Amygdala (tissue), 56 donors: ENCODE results near the gene GDAP1L1.

Source experiments
- DNase-seq, 56 donors: peaks; one replicate each; lab custom pipeline; 2025; lab: John Stamatoyannopoulos, UW

GDAP1L1 gene

GRCh38 chr20:44251284-44251683, 4.2 kb downstream of the GDAP1L1 start:
- DNase-seq, result no peak

DNA sequence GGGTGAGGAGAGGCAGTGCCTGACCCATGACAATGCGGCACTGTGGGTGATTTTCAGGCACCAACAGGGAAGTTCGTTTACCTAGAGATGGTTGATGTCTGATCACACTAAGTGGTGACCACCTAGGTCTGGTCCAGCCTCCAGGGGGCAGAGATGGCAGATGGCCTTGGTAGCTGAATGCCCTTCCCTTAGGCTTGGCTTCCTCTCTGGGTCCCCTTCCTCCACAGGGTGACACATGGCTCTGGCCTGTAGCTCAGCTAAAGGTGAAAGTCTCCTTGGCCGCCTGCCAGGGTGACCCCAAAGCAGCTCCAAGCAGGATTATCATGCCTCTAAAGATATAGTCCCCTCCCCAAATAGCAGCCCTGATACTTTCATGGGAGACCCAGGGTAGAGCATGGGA, 6.4 kb downstream of the GDAP1L1 start:
- no peak for DNase-seq

DNA sequence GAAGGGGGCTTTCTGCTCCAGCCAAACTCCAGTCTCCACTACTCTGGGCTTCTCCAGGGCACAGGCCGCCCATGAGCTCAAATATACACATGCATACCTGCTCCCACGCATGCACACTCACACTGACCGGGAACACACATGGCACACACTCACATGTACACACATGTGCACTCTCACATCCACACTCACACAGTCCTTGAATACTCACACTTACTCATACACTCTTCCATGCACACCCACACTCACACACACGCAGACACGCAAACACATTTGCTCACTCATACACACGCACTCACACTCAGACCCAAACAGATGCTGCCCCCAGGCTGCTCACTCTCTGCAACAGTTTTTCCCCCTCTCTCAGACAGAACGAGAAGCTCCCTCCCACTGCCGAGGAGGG, 7.0 kb downstream of the GDAP1L1 start:
- DNase-seq, result peak in 1 of 56 donors; percentile 3

GRCh38 chr20:44255942-44256341, 8.8 kb downstream of the GDAP1L1 start:
- DNase-seq, result no peak

GRCh38 chr20:44256961-44257360, 9.9 kb downstream of the GDAP1L1 start:
- no peak for DNase-seq

- no peak for DNase-seq
These were observed 11.2 kb downstream of the GDAP1L1 start for GRCh38 chr20:44258226-44258890.

GRCh38 chr20:44264287-44264686, 17.2 kb downstream of the GDAP1L1 start:
- DNase-seq, result no peak

DNA sequence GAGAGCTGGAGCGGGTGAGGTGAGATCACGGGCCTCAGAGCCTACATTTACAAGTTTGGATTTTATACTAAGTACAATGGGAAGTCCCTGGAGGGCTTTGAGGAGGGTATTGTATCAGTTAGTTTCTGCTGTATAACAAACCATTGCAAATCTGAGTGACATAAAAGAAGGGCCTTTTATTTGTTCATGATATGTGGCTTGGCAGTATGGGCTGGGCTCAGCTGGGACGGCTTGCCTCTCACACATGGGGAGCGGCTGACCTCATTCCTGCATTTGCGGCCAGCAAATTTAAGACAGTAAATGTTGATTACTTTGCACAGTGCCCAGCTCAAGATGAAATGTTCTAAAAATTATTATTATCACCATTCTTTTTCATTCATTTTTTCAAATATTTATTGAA, 21.7 kb downstream of the GDAP1L1 start:
- no peak for DNase-seq

GRCh38 chr20:44271915-44272663, 25.0 kb downstream of the GDAP1L1 start:
- no peak for DNase-seq

DNA sequence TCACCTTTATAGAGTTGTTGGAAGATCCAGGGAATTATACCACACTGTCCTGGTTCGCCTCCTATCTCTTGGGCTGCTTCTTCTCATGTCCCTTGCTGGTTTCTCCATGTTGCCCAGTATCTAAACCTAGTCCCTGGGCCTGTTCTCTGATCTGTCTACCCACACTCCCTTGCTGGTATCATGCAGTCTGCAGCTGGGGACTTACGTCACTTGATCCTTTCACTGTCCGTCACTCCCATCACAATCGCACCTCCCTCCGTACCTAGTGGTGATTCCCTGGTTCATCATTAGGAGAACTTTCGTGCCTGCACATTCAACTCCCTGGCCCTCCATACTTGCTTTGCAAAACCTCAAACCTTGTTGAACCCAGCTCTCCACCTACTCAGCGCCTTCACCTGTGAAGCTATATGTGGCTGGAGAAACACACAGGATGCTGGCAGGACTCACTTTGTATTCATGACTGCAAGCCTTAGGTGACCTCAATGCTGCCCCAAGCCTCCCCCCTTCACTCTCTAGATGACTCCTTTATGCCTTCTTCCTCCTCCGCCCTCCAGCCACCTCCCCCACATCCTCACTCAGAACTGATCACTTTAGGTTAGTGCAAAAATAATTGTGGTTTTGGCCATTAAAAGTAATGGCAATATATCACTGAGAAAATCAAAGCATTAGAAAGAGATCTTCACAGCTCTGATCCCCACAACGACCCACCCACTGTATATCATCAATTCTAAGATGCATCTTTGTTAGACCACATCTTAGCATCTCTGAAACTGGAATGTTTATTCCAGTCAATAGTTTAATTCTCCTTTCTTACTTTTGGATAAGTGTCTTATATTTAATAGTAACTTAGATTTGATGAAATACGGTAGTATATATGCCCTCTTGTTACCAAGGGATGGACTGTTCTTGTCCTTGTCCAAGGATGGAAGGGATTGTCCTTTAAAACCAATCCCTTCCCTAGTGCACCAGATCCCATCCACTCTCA, 26.4 kb downstream of the GDAP1L1 start:
- DNase-seq, result no peak

- DNase-seq, result no peak
These were observed 27.4 kb downstream of the GDAP1L1 start for GRCh38 chr20:44274303-44275017.

DNA sequence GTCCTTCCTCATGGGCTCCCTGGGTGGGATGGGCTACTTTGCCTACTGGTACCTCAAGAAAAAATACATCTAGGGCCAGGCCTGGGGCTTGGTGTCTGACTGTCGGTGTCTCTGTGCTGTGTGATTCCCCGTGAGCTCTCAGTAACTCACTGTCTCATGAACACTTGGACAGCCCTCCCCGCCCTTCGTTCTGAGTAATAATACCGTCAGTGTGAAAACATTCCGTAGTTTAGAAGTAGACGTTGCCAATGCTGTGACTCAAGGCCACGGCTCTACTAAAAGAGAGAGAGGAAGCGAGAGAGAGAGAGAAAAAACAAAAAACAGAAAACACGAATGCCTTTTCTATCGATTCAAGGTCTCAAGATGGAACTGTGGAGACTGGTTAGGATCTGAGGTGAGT, 32.1 kb downstream of the GDAP1L1 start:
- peak in 1 of 56 donors; percentile 8 for DNase-seq

DNA sequence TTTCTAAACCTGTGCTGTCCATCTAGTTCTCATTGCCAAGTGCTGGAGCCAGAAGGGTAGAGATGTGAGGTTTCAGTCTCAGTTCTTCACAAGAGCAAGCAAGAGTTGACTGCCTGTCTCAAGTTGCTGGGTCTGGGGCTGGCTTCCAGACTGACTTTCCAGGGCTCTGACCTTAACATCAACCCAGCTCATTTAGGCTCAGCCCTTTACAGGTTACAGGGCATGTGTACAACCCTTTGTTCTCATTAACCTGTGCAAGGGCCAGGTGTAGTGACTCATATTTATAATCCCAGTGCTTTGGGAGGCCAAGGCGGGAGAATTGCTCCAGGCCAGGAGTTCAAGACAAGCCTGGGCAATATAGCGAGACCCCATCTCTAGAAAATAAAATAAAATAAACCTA, 33.3 kb downstream of the GDAP1L1 start:
- DNase-seq, result no peak

DNA sequence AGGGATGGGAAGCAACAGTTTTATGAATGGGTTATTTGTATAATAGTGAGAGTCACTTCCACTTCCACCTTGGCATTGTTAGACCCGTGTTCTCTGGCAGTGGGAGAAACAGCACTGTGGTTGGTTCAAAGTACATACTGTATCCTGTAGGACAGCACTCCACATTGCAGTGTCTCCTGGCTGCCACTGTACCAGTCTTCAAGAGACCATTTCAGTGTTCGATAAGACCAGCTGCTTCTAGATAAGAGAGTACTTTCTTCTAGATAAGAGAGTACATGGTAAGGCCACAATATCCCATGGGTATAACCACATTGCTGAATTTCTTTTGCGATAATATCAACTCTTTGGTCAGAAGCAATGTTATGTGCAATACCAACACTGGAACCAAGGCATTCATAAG, 35.1 kb downstream of the GDAP1L1 start:
- no peak for DNase-seq

GRCh38 chr20:44284032-44284431, 36.9 kb downstream of the GDAP1L1 start:
- DNase-seq, result no peak

DNA sequence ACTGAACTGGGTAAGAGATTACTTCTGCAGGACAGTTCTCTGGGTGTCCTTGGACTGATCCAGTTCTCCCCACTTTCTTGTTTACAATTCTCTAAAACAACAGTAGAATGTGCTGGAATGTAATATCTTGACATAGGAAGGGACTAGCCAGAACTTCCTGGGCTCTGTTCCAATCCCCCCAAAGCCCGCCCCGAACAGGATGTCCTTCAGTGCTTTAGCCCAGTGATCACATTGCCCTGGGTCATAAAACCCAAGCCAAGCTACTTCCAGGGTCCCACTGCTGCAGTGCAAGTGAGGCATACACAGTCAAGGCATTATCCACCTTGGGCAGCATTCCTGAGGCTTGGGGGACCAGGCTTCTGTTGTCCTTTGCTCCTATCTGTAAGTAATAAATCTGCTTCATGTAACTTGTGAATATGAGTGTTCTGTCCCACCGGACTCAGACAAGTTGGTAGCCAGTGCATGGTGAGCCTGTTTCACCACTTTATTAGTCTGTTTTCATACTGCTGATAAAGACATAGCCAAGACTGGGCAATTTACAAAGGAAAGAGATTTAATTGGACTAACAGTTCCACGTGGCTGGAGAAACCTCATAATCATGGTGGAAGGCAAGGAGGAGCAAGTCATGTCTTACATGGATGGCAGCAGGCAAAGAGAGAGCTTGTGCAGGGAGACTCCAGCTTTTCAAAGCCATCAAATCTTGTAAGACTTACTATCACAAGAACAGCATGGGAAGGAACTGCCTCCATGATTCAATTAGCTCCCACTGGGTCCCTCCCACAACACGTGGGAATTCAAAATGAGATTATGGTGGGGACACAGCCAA, 40.4 kb downstream of the GDAP1L1 start:
- no peak for DNase-seq

DNA sequence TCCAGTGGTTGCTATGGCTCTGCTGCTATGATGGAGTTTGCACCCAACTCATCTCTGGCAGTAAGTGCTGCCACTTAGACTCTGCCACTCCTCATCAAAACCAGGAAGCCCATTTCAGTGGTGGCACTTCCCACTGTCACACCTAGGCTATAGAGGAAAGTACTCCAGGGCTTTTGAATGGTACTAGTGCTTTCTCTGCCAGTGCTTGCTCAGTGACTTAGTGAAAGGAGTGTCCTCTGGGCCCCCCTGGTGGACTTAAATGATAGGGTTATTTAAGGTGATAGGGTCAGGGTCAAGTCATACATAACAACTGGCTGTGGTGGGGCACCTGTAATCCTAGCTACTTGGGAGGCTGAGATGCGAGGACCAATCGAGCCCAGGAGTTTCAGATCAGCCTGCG, 41.1 kb downstream of the GDAP1L1 start:
- no peak for DNase-seq

DNA sequence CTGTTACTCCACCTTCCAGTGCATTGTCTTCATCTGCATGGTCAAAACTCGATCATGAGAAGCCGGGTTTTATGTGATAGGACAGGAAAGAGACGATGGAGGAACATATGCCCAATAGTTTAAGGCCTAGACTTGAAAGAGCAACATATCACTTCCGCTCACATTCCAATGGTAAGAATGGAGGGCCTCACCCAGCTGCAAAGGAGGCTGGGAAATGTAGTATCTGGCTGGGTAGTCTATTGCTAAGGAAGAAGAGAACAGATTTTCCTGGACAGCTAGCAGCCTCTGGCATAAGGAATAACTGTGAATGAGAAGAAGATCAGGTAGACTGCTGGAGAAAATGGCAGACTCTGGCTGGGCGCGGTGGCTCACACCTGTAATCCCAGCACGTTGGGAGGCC, 44.6 kb downstream of the GDAP1L1 start:
- no peak for DNase-seq

GRCh38 chr20:44296011-44296410, 48.9 kb downstream of the GDAP1L1 start:
- DNase-seq, result no peak

DNA sequence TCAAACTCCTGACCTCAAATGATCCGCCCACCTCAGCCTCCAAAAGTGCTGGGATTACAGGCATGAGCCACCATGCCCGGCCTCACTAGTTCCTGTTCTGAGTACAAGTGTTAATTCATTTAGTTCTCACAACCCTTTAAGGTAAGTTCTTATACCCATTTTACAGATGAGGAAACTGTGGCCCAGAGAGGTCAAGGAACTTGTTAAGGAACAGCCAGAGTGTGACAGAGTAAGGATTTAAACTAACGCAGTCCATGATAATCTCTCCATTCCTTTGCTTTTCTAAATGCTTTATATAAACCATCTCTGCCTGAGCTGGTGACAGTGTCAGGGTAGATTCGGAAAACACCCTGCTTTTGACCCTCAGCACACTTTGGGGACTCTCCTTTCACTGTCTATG, 50.6 kb downstream of the GDAP1L1 start:
- no peak for DNase-seq
